Measurements from ENCODE around the gene DZIP1. TPM values are rescaled to one million over a fixed set of nuclear protein-coding genes. Genes with fewer than 3 reads are reported as not detected.

DZIP1 gene
- total RNA-seq, 1 experiment from 2014 or later = 22.1 TPM

DNA sequence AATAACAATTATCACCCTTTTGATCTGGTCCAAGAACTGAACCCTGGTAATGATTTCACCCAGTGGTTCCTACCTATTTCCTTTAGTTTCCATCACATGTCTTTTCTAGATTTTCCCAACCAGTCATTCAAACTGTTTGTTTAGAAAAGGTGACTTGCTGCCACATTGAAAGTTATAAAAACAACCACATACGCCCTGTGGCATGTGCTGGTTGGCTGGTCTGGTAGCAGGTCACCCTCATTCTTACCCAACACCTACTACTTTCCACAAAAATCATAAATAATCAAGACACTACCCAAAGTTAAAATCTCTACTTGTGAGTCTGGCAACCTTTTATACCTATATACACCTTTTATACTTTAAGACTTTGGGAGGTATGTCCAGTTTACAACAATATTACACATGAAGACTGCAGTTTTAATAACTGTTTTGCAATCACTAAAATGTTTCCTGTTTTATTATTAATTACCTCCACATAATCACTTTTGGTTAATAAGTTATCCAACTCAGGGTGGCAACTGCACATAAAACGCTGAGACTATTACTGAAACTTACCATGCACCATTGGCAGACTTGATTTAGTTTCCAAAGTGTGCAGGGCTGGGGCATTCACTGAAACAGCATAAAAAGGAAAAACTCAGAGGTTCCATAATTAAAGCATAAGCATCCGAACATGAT, 38.9 kb downstream of the DZIP1 start:
- CTCF ChIA-PET = interaction anchor here (4.9 kb wide), 1 partner anchor 18 kb away, joined by 63 read pairs; no protein-coding TSS in a partner anchor

DNA sequence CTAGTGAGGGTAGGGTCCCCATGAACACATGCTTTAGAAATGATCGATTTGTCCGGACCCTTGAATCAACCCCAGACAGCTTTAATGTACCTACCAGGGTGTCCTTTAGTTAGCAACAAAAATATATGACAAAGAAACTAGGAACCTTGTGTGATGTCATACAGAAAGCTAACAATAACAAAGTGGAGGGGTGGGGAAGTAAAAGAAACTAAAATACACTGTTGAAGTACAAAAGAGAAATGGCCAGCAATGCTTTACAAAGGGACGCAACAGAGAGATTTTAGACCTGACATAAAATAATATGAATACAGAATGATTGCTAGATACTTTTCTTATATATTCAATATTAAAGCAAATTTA, 40.0 kb downstream of the DZIP1 start:
- DNase-seq (ENCODE audit: unreplicated experiment) = no peak
- Mint-ChIP-seq H3K27me3 (ENCODE audit: insufficient read depth, unreplicated experiment) (no peaks in the 10 kb centered on the region), H3K4me1 (ENCODE audit: insufficient read depth, unreplicated experiment) (peaks cover 56% of the 10 kb centered on the region), H3K36me3 (ENCODE audit: insufficient read depth, unreplicated experiment) (peaks cover 18% of the 10 kb centered on the region), H3K9me3 (ENCODE audit: unreplicated experiment) (no peaks in the 10 kb centered on the region), H3K4me3 (ENCODE audit: unreplicated experiment) (no peak overlapping the region), H3K27ac (ENCODE audit: low read depth, unreplicated experiment) (peak overlapping the region; percentile 85)
- TF ChIP-seq, protein P1, sequence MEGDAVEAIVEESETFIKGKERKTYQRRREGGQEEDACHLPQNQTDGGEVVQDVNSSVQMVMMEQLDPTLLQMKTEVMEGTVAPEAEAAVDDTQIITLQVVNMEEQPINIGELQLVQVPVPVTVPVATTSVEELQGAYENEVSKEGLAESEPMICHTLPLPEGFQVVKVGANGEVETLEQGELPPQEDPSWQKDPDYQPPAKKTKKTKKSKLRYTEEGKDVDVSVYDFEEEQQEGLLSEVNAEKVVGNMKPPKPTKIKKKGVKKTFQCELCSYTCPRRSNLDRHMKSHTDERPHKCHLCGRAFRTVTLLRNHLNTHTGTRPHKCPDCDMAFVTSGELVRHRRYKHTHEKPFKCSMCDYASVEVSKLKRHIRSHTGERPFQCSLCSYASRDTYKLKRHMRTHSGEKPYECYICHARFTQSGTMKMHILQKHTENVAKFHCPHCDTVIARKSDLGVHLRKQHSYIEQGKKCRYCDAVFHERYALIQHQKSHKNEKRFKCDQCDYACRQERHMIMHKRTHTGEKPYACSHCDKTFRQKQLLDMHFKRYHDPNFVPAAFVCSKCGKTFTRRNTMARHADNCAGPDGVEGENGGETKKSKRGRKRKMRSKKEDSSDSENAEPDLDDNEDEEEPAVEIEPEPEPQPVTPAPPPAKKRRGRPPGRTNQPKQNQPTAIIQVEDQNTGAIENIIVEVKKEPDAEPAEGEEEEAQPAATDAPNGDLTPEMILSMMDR (IDR thresholded peaks at IDR 0.05; ENCODE audit: unreplicated experiment) = no peak
- intact Hi-C loops (cut with micrococcal nuclease) = loop anchor here (1.0 kb wide), 1 partner anchor 68 kb away; no protein-coding TSS in a partner anchor
- CTCF ChIA-PET = interaction anchor here (0.6 to 4.2 kb wide), 11 partner anchors 16 to 345 kb away, joined by 3 to 26 read pairs (median 4); no protein-coding TSS in a partner anchor
- BruUV-seq (replicated peaks) = no TSS peak
- POLR2A ChIA-PET = interaction anchor here (0.5 to 1.8 kb wide), 12 partner anchors 9 to 180 kb away, joined by 3 to 16 read pairs (median 4); partner anchors contain the start of genes DNAJC3 and DZIP1

More for the DNA sequence above, 38.9 kb downstream of the DZIP1 start:
- Mint-ChIP-seq H3K9me3 (ENCODE audit: unreplicated experiment) (no peaks in the 10 kb centered on the region), H3K4me3 (ENCODE audit: unreplicated experiment) (no peak overlapping the region), H3K36me3 (ENCODE audit: insufficient read depth, unreplicated experiment) (peaks cover 11% of the 10 kb centered on the region), H3K27me3 (ENCODE audit: insufficient read depth, unreplicated experiment) (no peaks in the 10 kb centered on the region), H3K4me1 (ENCODE audit: insufficient read depth, unreplicated experiment) (peaks cover 56% of the 10 kb centered on the region), H3K27ac (ENCODE audit: low read depth, unreplicated experiment) (peak overlapping the region; percentile 40)
- DNase-seq (ENCODE audit: unreplicated experiment) = peak; percentile 44
- intact Hi-C loops (cut with micrococcal nuclease) = loop anchor here (2.0 kb wide), 1 partner anchor 417 kb away; no protein-coding TSS in a partner anchor
- TF ChIP-seq, protein P1 (IDR thresholded peaks at IDR 0.05; ENCODE audit: unreplicated experiment) = no peak
- no TSS peak for BruUV-seq (replicated peaks)
- POLR2A ChIA-PET = no interaction called here

DNA sequence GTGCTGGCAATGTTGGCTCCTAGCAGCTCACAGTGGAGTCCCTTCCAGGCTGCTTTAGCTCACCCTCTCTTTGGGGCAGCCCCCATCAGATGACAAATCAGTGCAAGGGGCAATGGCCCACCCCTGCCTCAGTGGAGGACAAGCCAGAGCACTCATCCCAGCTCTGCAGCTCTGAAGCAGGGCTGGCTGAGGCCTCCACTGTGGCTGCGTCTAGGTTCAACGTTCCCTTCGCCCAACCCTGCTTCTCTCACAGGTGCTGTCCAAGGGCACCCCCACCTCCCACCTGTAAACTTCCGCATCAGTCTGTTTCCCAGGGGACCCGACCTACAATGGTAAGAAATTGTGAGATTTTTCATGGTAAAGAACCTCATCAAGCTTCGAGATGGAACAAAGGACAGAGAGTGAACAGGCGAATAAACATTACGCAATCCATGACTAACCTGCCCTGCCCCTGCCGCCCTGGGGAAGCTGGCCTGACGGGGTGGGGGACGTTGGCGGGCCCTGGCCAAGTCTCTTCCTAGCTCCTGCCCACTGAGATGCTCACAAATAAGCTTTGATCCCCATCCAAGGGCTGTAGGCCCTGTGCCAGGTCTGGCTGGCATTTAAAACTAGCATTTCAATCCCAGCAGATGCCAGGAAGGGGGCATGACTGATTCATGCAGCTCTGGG, 40.5 kb downstream of the DZIP1 start:
- peaks cover 23% of the 10 kb centered on the region for H3K36me3 Mint-ChIP-seq (ENCODE audit: insufficient read depth, unreplicated experiment)
- ChIA-PET POLR2A (interaction anchor here (0.5 to 1.8 kb wide), 13 partner anchors 8 to 180 kb away, joined by 3 to 16 read pairs (median 4); partner anchors contain the start of genes DNAJC3 and DZIP1), CTCF (interaction anchor here (0.6 to 4.2 kb wide), 12 partner anchors 16 to 345 kb away, joined by 3 to 26 read pairs (median 4); no protein-coding TSS in a partner anchor)
- peak; percentile 97 for DNase-seq (ENCODE audit: unreplicated experiment)
- no TSS peak for BruUV-seq (replicated peaks)
- no peaks in the 10 kb centered on the region for H3K27me3 Mint-ChIP-seq (ENCODE audit: insufficient read depth, unreplicated experiment)
- H3K27ac Mint-ChIP-seq (ENCODE audit: low read depth, unreplicated experiment) = peak overlapping the region; percentile 85
- H3K4me3 Mint-ChIP-seq (ENCODE audit: unreplicated experiment) = peak overlapping the region; percentile 26
- intact Hi-C loops (cut with micrococcal nuclease) = loop anchor here (1.0 kb wide), 1 partner anchor 68 kb away; no protein-coding TSS in a partner anchor
- TF ChIP-seq, protein P1 (IDR thresholded peaks at IDR 0.05; ENCODE audit: unreplicated experiment) = no peak
- H3K4me1 Mint-ChIP-seq (ENCODE audit: insufficient read depth, unreplicated experiment) = peaks cover 56% of the 10 kb centered on the region
- H3K9me3 Mint-ChIP-seq (ENCODE audit: unreplicated experiment) = no peaks in the 10 kb centered on the region

DNA sequence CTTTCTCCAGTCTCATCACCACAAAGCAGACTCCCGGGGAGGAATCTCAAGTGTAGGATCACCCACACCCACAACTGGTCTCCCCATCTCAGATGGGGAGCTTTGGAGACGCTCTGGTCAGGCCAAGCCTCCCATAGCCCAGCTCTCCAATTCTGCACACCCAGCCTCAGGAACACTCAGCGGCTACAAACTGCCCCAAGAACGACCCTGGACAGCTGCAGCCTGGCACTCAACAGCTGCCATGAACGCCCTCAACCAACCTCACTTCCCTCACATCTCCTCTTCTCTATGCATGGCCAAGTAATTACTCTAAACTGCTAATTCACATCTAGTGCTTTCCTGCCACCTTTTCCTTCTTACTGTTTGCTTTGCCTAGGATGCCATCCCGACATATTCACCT, 42.6 kb downstream of the DZIP1 start:
- H3K27me3 Mint-ChIP-seq (ENCODE audit: insufficient read depth, unreplicated experiment) = no peaks in the 10 kb centered on the region
- peaks cover 41% of the 10 kb centered on the region for H3K4me1 Mint-ChIP-seq (ENCODE audit: insufficient read depth, unreplicated experiment)
- intact Hi-C loops (cut with micrococcal nuclease) = no loop called here
- CTCF ChIA-PET = interaction anchor here (0.7 to 4.2 kb wide), 8 partner anchors 22 to 231 kb away, joined by 3 to 26 read pairs (median 4); no protein-coding TSS in a partner anchor
- H3K9me3 Mint-ChIP-seq (ENCODE audit: unreplicated experiment) = no peaks in the 10 kb centered on the region
- BruUV-seq (replicated peaks) = no TSS peak
- H3K36me3 Mint-ChIP-seq (ENCODE audit: insufficient read depth, unreplicated experiment) = peaks cover 26% of the 10 kb centered on the region
- no peak for DNase-seq (ENCODE audit: unreplicated experiment)
- TF ChIP-seq, protein P1 (IDR thresholded peaks at IDR 0.05; ENCODE audit: unreplicated experiment) = no peak
- POLR2A ChIA-PET = no interaction called here
- H3K4me3 Mint-ChIP-seq (ENCODE audit: unreplicated experiment) = no peak overlapping the region
- peak overlapping the region; percentile 44 for H3K27ac Mint-ChIP-seq (ENCODE audit: low read depth, unreplicated experiment)
